Spleen (tissue), 7 donors: Measurements from ENCODE around the gene HPS3.

Source experiments
- POLR2A ChIP-seq, 3 donors: fragments of 450-650 bp; IDR thresholded peaks; one replicate each; pipeline ENCODE4 v1.5.1; 2017; ENCODE audit warnings: antibody characterized with exemption in 3 of 3, mild to moderate bottlenecking in 1 of 3
- POLR2AphosphoS5 ChIP-seq, 3 donors: sonication (generic); formaldehyde crosslinking; IDR thresholded peaks; one replicate each; pipeline ENCODE4 v1.5.1; 2017; ENCODE audit warnings: antibody characterized with exemption in 3 of 3
- TF ChIP-seq, protein P1 (sequence below), 11 experiments: fragments of 200-600 bp in 7 of 11; fragments of 450-650 bp in 4 of 11; sonication (generic) in 4 of 11; IDR thresholded peaks in 8 of 11; conservative IDR thresholded peaks in 3 of 11; 1 replicate in 7 of 11; 2 replicates in 4 of 11; pipeline versions ENCODE4 v1.4.0 to v1.8.0; 2016 to 2021; ENCODE audit warnings: antibody characterized with exemption in 11 of 11, inconsistent platforms in 4 of 11, mild to moderate bottlenecking in 1 of 11
- donor health status: DM: no; HTN: no; CAD: no; lungs with moderate emphysema.
- donor health status: DM: no; HTN: no; CAD: no.
- donor health status: DM: no; HTN: no; CAD: no.

DNA sequence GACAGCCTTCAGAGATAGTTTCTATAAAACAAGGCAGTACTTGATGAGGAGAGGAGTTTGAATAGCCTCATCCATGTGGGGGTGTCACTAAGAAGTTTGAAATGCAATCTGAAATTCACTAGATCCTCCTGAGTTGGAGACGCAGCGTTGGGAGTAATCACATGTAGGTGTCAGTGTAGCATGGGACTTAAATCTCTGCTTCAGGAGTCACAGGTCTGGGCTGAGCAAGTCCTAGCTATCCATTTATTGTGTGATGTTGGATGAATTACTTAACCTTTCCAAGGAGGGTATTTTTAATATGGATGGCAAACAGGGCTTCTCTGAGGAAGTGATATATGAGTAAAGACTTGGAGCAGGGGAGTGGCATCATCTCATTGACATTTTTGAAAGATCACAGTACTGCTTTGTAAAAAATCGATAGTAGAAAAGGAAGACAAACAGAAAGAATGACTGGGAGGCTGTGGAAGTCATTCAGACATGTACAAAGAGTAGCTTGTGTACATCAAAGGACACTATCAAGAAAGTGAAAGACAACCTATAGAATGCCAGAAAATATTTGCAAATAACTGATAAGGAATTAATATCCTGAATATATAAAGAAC, 75.1 kb downstream of the HPS3 start:
- TF ChIP-seq, protein P1, sequence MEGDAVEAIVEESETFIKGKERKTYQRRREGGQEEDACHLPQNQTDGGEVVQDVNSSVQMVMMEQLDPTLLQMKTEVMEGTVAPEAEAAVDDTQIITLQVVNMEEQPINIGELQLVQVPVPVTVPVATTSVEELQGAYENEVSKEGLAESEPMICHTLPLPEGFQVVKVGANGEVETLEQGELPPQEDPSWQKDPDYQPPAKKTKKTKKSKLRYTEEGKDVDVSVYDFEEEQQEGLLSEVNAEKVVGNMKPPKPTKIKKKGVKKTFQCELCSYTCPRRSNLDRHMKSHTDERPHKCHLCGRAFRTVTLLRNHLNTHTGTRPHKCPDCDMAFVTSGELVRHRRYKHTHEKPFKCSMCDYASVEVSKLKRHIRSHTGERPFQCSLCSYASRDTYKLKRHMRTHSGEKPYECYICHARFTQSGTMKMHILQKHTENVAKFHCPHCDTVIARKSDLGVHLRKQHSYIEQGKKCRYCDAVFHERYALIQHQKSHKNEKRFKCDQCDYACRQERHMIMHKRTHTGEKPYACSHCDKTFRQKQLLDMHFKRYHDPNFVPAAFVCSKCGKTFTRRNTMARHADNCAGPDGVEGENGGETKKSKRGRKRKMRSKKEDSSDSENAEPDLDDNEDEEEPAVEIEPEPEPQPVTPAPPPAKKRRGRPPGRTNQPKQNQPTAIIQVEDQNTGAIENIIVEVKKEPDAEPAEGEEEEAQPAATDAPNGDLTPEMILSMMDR (IDR thresholded peaks at IDR 0.05 in 8 of 11, conservative IDR thresholded peaks at IDR 0.05 in 3 of 11) = no peak
- TF ChIP-seq POLR2AphosphoS5 (IDR thresholded peaks at IDR 0.05) (no peak), POLR2A (IDR thresholded peaks at IDR 0.05) (no peak)
